GM20000 (cell line): Measurements from ENCODE around the gene STX12.
A peak's percentile ranks its signal among the peaks of the same experiment; 100 is the strongest.
"Not testable (repeated sequence)": the region's sequence is repeated elsewhere in the genome, so short reads cannot be mapped to it uniquely, and the experiment has no call there.

Source experiments
- DNase-seq: peaks from one replicate; pipeline ENCODE4 v3.0.0; 2012; ENCODE audit warnings: low spot score
- CTCF ChIP-seq: IDR thresholded peaks from 2 replicates; pipeline ENCODE4 v1.5.1; 2012; ENCODE audit warnings: mild to moderate bottlenecking, control low read depth; ENCODE audit errors: extremely low read depth, missing control alignments

STX12 gene

GRCh38 chr1:27816921-27817630 is 44.1 kb downstream of the STX12 start:
- no peak for TF ChIP-seq CTCF
- no peak for DNase-seq

- DNase-seq, result no peak
- no peak for TF ChIP-seq CTCF
These were observed 48.8 kb downstream of the STX12 start for GRCh38 chr1:27821761-27822315.

- TF ChIP-seq CTCF, result no peak
These were observed 50.8 kb downstream of the STX12 start for GRCh38 chr1:27823784-27824183.

GRCh38 chr1:27824411-27824810 is 51.4 kb downstream of the STX12 start:
- no peak for DNase-seq
- no peak for TF ChIP-seq CTCF

More at GRCh38 chr1:27823784-27824183, 50.8 kb downstream of the STX12 start:
- DNase-seq, result no peak

- not testable (repeated sequence) for DNase-seq
These were observed 56.4 kb downstream of the STX12 start for GRCh38 chr1:27829339-27829960.

GRCh38 chr1:27830621-27831440 is 57.8 kb downstream of the STX12 start, which contains the start of gene PPP1R8:
Gene PPP1R8 (plus strand): TSS chr1:27830782. CDS start chr1:27830836, 54 bp downstream.
- peak; percentile 91 for DNase-seq
- no peak for TF ChIP-seq CTCF

- no peak for TF ChIP-seq CTCF
- no peak for DNase-seq
These were observed 58.8 kb downstream of the STX12 start for GRCh38 chr1:27831568-27832410.
